ENCODE data around the gene ACKR3. TPM values are rescaled to one million over a fixed set of nuclear protein-coding genes. Genes with fewer than 3 reads are reported as not detected.

Gene ACKR3
- polyA plus RNA-seq, 2 of the 4 experiments (the other 2 are of a cell fraction), result 21.3 to 33.2 TPM

DNA sequence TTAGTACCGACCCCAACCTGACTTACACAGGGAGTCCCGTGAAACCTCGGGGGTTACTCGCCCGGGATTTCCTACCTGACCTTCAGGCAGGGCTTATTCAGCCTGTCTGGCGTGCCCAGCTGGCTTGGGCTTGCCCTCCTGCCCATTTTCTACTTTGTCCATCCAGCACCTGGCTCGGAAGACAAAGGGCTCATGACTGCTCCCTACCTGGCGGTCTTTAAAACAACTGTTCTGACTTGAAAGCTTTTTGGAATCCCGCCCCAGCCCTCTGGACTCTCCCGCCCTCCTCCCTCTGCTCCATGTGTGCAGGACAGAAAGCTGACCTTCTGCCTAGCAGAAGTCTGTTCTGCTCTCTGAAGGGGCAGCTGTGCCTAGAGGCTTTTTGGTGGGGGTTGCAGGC is 43.1 kb downstream of the ACKR3 start (continued):
- TF ChIP-seq TFCP2L1 (CRISPR knock-in tag; IDR thresholded peaks at IDR 0.05), result no peak
- TF ChIP-seq ESRRA (IDR thresholded peaks at IDR 0.05; ENCODE audit: borderline replicate concordance, low read length), result no peak
- no peak for TF ChIP-seq JUN (IDR thresholded peaks at IDR 0.05)
- no peak for TF ChIP-seq RARB (CRISPR knock-in tag; IDR thresholded peaks at IDR 0.05)

DNA sequence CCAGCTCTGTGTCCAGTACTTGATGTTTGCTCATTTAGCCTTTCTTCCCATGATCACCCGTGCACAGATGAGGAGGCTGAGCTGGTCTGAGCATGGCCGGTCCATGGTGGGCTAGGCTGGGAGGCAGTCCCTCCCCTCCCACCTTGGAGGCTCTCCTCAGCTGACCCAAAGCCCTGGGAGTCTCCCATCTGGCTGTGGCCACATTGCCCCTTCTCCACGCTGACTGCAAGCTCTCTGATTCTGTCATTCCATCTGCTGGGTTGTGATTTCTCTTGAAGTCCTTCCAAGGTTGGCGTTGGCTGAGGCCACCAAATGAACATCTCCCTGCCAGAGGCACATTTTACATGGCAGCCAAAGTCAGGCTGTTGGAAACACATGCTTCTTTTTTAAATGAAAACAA is 44.0 kb downstream of the ACKR3 start:
- H3K4me1 ChIP-seq, result no peaks in the 10 kb centered on the region
- ATAC-seq, result no peak
- TF ChIP-seq CEBPB (IDR thresholded peaks at IDR 0.05) (no peak), ZC3H11A (IDR thresholded peaks at IDR 0.05) (no peak), ESRRA (IDR thresholded peaks at IDR 0.05; ENCODE audit: borderline replicate concordance, low read length) (no peak), GATA3 (IDR thresholded peaks at IDR 0.05; ENCODE audit: borderline replicate concordance) (no peak), BHLHE40 (IDR thresholded peaks at IDR 0.05; ENCODE audit: low read depth, low read length) (no peak), NFE2L2 (conservative IDR thresholded peaks at IDR 0.05; ENCODE audit: low read length) (no peak), KDM1A (IDR thresholded peaks at IDR 0.05; ENCODE audit: low read depth) (no peak), JUN (IDR thresholded peaks at IDR 0.05) (no peak), FOSB (CRISPR knock-in tag; IDR thresholded peaks at IDR 0.05) (no peak), ZSCAN20 (CRISPR knock-in tag; IDR thresholded peaks at IDR 0.05) (no peak)
- TF ChIP-seq, protein P1, sequence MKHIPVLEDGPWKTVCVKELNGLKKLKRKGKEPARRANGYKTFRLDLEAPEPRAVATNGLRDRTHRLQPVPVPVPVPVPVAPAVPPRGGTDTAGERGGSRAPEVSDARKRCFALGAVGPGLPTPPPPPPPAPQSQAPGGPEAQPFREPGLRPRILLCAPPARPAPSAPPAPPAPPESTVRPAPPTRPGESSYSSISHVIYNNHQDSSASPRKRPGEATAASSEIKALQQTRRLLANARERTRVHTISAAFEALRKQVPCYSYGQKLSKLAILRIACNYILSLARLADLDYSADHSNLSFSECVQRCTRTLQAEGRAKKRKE (CRISPR knock-in tag; IDR thresholded peaks at IDR 0.05; ENCODE audit: low read depth), result no peak
- TF ChIP-seq, protein P2, sequence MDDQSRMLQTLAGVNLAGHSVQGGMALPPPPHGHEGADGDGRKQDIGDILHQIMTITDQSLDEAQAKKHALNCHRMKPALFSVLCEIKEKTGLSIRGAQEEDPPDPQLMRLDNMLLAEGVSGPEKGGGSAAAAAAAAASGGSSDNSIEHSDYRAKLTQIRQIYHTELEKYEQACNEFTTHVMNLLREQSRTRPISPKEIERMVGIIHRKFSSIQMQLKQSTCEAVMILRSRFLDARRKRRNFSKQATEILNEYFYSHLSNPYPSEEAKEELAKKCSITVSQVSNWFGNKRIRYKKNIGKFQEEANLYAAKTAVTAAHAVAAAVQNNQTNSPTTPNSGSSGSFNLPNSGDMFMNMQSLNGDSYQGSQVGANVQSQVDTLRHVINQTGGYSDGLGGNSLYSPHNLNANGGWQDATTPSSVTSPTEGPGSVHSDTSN (IDR thresholded peaks at IDR 0.05), result no peak
- TF ChIP-seq, protein P3, sequence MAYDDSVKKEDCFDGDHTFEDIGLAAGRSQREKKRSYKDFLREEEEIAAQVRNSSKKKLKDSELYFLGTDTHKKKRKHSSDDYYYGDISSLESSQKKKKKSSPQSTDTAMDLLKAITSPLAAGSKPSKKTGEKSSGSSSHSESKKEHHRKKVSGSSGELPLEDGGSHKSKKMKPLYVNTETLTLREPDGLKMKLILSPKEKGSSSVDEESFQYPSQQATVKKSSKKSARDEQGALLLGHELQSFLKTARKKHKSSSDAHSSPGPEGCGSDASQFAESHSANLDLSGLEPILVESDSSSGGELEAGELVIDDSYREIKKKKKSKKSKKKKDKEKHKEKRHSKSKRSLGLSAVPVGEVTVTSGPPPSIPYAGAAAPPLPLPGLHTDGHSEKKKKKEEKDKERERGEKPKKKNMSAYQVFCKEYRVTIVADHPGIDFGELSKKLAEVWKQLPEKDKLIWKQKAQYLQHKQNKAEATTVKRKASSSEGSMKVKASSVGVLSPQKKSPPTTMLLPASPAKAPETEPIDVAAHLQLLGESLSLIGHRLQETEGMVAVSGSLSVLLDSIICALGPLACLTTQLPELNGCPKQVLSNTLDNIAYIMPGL (CRISPR knock-in tag; IDR thresholded peaks at IDR 0.05; ENCODE audit: borderline replicate concordance), result no peak
- TF ChIP-seq, protein P4, sequence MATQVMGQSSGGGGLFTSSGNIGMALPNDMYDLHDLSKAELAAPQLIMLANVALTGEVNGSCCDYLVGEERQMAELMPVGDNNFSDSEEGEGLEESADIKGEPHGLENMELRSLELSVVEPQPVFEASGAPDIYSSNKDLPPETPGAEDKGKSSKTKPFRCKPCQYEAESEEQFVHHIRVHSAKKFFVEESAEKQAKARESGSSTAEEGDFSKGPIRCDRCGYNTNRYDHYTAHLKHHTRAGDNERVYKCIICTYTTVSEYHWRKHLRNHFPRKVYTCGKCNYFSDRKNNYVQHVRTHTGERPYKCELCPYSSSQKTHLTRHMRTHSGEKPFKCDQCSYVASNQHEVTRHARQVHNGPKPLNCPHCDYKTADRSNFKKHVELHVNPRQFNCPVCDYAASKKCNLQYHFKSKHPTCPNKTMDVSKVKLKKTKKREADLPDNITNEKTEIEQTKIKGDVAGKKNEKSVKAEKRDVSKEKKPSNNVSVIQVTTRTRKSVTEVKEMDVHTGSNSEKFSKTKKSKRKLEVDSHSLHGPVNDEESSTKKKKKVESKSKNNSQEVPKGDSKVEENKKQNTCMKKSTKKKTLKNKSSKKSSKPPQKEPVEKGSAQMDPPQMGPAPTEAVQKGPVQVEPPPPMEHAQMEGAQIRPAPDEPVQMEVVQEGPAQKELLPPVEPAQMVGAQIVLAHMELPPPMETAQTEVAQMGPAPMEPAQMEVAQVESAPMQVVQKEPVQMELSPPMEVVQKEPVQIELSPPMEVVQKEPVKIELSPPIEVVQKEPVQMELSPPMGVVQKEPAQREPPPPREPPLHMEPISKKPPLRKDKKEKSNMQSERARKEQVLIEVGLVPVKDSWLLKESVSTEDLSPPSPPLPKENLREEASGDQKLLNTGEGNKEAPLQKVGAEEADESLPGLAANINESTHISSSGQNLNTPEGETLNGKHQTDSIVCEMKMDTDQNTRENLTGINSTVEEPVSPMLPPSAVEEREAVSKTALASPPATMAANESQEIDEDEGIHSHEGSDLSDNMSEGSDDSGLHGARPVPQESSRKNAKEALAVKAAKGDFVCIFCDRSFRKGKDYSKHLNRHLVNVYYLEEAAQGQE (IDR thresholded peaks at IDR 0.05), result no peak
- TF ChIP-seq, protein P5, sequence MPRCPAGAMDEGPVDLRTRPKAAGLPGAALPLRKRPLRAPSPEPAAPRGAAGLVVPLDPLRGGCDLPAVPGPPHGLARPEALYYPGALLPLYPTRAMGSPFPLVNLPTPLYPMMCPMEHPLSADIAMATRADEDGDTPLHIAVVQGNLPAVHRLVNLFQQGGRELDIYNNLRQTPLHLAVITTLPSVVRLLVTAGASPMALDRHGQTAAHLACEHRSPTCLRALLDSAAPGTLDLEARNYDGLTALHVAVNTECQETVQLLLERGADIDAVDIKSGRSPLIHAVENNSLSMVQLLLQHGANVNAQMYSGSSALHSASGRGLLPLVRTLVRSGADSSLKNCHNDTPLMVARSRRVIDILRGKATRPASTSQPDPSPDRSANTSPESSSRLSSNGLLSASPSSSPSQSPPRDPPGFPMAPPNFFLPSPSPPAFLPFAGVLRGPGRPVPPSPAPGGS (IDR thresholded peaks at IDR 0.05), result no peak
- TF ChIP-seq, protein P6, sequence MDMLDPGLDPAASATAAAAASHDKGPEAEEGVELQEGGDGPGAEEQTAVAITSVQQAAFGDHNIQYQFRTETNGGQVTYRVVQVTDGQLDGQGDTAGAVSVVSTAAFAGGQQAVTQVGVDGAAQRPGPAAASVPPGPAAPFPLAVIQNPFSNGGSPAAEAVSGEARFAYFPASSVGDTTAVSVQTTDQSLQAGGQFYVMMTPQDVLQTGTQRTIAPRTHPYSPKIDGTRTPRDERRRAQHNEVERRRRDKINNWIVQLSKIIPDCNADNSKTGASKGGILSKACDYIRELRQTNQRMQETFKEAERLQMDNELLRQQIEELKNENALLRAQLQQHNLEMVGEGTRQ (IDR thresholded peaks at IDR 0.05), result no peak
- 55% methylated on average over 4 of the region's 4 CpGs for WGBS (ENCODE audit: missing lambda C conversion rate)
- H3K4me3 ChIP-seq, result no peak overlapping the region
- H3K27ac ChIP-seq, result no peak overlapping the region
- CTCF ChIA-PET, result no interaction called here
- POLR2A ChIA-PET, result no interaction called here
- FAIRE-seq, result no peak
- no peak overlapping the region for H3K4me2 ChIP-seq
- DNase-seq (ENCODE audit: low read depth in 1 of 2, low spot score in 1 of 2), result no peak
- no peaks in the 10 kb centered on the region for H3K9me3 ChIP-seq
